ENCODE measurements around the gene XRRA1. TPM values are rescaled to one million over a fixed set of nuclear protein-coding genes. Genes with fewer than 3 reads are reported as not detected.

XRRA1 gene
- total RNA-seq, 1 experiment from 2014 or later, result 34.1 TPM

DNA sequence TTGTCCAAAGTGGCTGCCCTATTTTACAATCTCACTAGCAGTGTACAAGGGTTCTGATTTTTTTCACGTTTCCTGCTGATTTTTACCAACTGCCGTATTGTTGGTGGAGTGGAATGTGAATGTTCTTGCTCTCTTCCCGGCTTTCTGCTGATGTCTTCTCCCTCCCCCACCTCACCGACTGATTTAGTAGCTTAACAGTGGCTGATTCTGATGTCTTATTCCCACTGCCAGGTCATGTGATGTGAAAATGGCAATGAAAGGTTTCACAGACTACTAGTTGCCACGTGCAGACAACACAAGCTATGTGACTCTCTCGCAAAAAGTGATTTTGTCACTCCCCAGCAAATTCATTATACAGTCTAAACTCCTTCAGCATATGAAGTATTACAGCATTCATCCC, 22.5 kb upstream of the XRRA1 start:
- H3K36me3 ChIP-seq (ENCODE audit: control insufficient read depth, insufficient read depth, low read length), result peaks cover 22% of the 10 kb centered on the region
- CTCF ChIA-PET, result no interaction called here
- BruUV-seq (replicated peaks), result no TSS peak
- H3K9me3 ChIP-seq (ENCODE audit: control insufficient read depth, insufficient read depth, low read depth, low read length), result no peaks in the 10 kb centered on the region
- DNase-seq (ENCODE audit: low read depth, low spot score) (no peak), ATAC-seq (no peak)
- intact Hi-C loops (cut with micrococcal nuclease; ENCODE audit: unreplicated experiment), result no loop called here
- H3K27ac ChIP-seq (ENCODE audit: low read length), result no peak overlapping the region
- no peaks in the 10 kb centered on the region for H3K27me3 ChIP-seq (ENCODE audit: control insufficient read depth, insufficient read depth, low read length)
- no peaks in the 10 kb centered on the region for H3K4me1 ChIP-seq (ENCODE audit: control insufficient read depth, insufficient read depth, low read length)
- no peak overlapping the region for H3K4me3 ChIP-seq (ENCODE audit: low read depth in 2 of 2, low read length in 2 of 2)
- POLR2A ChIA-PET, result interaction anchor here (0.6 kb wide), 1 partner anchor 37 kb away, joined by 4 read pairs; no protein-coding TSS in a partner anchor
- TF ChIP-seq SIN3A (IDR thresholded peaks at IDR 0.05; ENCODE audit: borderline replicate concordance, insufficient read depth, low read depth, low read length) (no peak), CTCF (IDR thresholded peaks at IDR 0.05) (no peak), POLR2AphosphoS5 (IDR thresholded peaks at IDR 0.05; ENCODE audit: low read depth, low read length) (no peak), TCF7L2 (IDR thresholded peaks at IDR 0.05; ENCODE audit: low read depth, low read length) (no peak)
- TF ChIP-seq, protein P1, sequence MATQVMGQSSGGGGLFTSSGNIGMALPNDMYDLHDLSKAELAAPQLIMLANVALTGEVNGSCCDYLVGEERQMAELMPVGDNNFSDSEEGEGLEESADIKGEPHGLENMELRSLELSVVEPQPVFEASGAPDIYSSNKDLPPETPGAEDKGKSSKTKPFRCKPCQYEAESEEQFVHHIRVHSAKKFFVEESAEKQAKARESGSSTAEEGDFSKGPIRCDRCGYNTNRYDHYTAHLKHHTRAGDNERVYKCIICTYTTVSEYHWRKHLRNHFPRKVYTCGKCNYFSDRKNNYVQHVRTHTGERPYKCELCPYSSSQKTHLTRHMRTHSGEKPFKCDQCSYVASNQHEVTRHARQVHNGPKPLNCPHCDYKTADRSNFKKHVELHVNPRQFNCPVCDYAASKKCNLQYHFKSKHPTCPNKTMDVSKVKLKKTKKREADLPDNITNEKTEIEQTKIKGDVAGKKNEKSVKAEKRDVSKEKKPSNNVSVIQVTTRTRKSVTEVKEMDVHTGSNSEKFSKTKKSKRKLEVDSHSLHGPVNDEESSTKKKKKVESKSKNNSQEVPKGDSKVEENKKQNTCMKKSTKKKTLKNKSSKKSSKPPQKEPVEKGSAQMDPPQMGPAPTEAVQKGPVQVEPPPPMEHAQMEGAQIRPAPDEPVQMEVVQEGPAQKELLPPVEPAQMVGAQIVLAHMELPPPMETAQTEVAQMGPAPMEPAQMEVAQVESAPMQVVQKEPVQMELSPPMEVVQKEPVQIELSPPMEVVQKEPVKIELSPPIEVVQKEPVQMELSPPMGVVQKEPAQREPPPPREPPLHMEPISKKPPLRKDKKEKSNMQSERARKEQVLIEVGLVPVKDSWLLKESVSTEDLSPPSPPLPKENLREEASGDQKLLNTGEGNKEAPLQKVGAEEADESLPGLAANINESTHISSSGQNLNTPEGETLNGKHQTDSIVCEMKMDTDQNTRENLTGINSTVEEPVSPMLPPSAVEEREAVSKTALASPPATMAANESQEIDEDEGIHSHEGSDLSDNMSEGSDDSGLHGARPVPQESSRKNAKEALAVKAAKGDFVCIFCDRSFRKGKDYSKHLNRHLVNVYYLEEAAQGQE (IDR thresholded peaks at IDR 0.05; ENCODE audit: insufficient read depth in 1 of 2, low read depth in 2 of 2, low read length in 1 of 2), result no peak
- in situ Hi-C loops (cut with HindIII; ENCODE audit: low pct_unique_long_range_greater_than_20kb, low sequenced_read_pairs), result no loop called here

DNA sequence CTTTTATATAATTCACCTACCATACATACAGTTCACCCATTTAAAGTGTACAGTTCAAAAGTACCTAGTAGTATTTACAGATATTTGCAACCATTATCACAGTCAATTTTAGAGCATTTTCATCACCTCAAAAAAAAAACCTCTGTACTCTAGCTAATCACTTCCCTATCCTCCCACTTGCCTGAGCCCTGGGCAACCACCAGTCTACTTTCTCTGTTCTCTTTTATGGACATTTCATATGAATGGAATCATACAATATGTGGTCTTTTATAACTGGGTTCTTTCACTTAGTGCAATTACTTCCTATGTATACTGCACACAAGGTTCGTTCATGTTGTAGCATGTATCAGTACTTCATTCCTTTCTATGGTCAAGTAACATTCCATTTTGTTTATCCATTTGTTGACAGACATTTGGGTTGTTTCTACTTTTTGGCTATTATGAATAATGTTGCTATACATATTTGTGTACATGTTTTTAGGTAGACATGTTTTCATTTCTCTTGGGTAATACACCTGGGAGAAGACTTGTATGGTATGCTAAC, 22.0 kb upstream of the XRRA1 start:
- in situ Hi-C loops (cut with HindIII; ENCODE audit: low pct_unique_long_range_greater_than_20kb, low sequenced_read_pairs) (no loop called here), intact Hi-C loops (cut with micrococcal nuclease; ENCODE audit: unreplicated experiment) (no loop called here)
- ChIA-PET POLR2A (no interaction called here), CTCF (no interaction called here)
- no peak for DNase-seq (ENCODE audit: low read depth, low spot score)
- no TSS peak for BruUV-seq (replicated peaks)
- H3K9me3 ChIP-seq (ENCODE audit: control insufficient read depth, insufficient read depth, low read depth, low read length), result no peaks in the 10 kb centered on the region
- no peak overlapping the region for H3K4me3 ChIP-seq (ENCODE audit: low read depth in 2 of 2, low read length in 2 of 2)
- no peak for ATAC-seq
- no peaks in the 10 kb centered on the region for H3K27me3 ChIP-seq (ENCODE audit: control insufficient read depth, insufficient read depth, low read length)
- no peak overlapping the region for H3K27ac ChIP-seq (ENCODE audit: low read length)
- no peaks in the 10 kb centered on the region for H3K4me1 ChIP-seq (ENCODE audit: control insufficient read depth, insufficient read depth, low read length)
- H3K36me3 ChIP-seq (ENCODE audit: control insufficient read depth, insufficient read depth, low read length), result peaks cover 27% of the 10 kb centered on the region
- TF ChIP-seq POLR2AphosphoS5 (IDR thresholded peaks at IDR 0.05; ENCODE audit: low read depth, low read length) (no peak), SIN3A (IDR thresholded peaks at IDR 0.05; ENCODE audit: borderline replicate concordance, insufficient read depth, low read depth, low read length) (no peak), CTCF (IDR thresholded peaks at IDR 0.05) (no peak), TCF7L2 (IDR thresholded peaks at IDR 0.05; ENCODE audit: low read depth, low read length) (no peak)
- TF ChIP-seq, protein P1 (IDR thresholded peaks at IDR 0.05; ENCODE audit: insufficient read depth in 1 of 2, low read depth in 2 of 2, low read length in 1 of 2), result no peak
